Measurements from ENCODE around the gene TRPM4.
A peak's percentile ranks its signal among the peaks of the same experiment; 100 is the strongest.
"Not testable (repeated sequence)": the region's sequence is repeated elsewhere in the genome, so short reads cannot be mapped to it uniquely, and the experiment has no call there.

The TRPM4 gene

GRCh38 chr19:49127225-49127624 is 30.4 kb upstream of the TRPM4 start:
- not testable (repeated sequence) for DNase-seq (ENCODE audit: low read depth in 2 of 2)

GRCh38 chr19:49127674-49128544 is 29.7 kb upstream of the TRPM4 start:
- peak; percentile 93 to 94 for DNase-seq (ENCODE audit: low read depth in 2 of 2)

GRCh38 chr19:49128545-49129237 is 28.9 kb upstream of the TRPM4 start:
- DNase-seq (ENCODE audit: low read depth in 2 of 2): no peak

GRCh38 chr19:49129238-49129583 is 28.4 kb upstream of the TRPM4 start:
- DNase-seq (ENCODE audit: low read depth in 2 of 2): no peak

- no peak for DNase-seq (ENCODE audit: low read depth in 2 of 2)
These were observed 27.3 kb upstream of the TRPM4 start for GRCh38 chr19:49130325-49130724.

- no peak for DNase-seq (ENCODE audit: low read depth in 2 of 2)
These were observed 24.5 kb upstream of the TRPM4 start for GRCh38 chr19:49132974-49133609.

- peak in 1 of 2 donors; percentile 58 for DNase-seq (ENCODE audit: low read depth in 2 of 2)
These were observed 23.8 kb upstream of the TRPM4 start for GRCh38 chr19:49133621-49134454.

GRCh38 chr19:49135686-49136085 is 21.9 kb upstream of the TRPM4 start:
- DNase-seq (ENCODE audit: low read depth in 2 of 2): no peak

- no peak for DNase-seq (ENCODE audit: low read depth in 2 of 2)
These were observed 20.8 kb upstream of the TRPM4 start for GRCh38 chr19:49136771-49137171.

- no peak for DNase-seq (ENCODE audit: low read depth in 2 of 2)
These were observed 16.6 kb upstream of the TRPM4 start for GRCh38 chr19:49140951-49141350.

- no peak for DNase-seq (ENCODE audit: low read depth in 2 of 2)
These were observed 16.2 kb upstream of the TRPM4 start for GRCh38 chr19:49141352-49141751.

- DNase-seq (ENCODE audit: low read depth in 2 of 2): peak; percentile 63 to 75
These were observed 14.7 kb upstream of the TRPM4 start for GRCh38 chr19:49142866-49143335.

- DNase-seq (ENCODE audit: low read depth in 2 of 2): peak; percentile 71 to 74
These were observed 11.8 kb upstream of the TRPM4 start for GRCh38 chr19:49145573-49146407.

- DNase-seq (ENCODE audit: low read depth in 2 of 2): not testable (repeated sequence)
These were observed 11.2 kb upstream of the TRPM4 start for GRCh38 chr19:49146408-49146770.

- DNase-seq (ENCODE audit: low read depth in 2 of 2): no peak
These were observed 9.4 kb upstream of the TRPM4 start for GRCh38 chr19:49148044-49148682.

GRCh38 chr19:49148784-49149651 is 8.6 kb upstream of the TRPM4 start:
- peak; percentile 74 to 86 for DNase-seq (ENCODE audit: low read depth in 2 of 2)

GRCh38 chr19:49149652-49150105 is 7.9 kb upstream of the TRPM4 start:
- no peak for DNase-seq (ENCODE audit: low read depth in 2 of 2)

- peak in 1 of 2 donors; percentile 18 for DNase-seq (ENCODE audit: low read depth in 2 of 2)
These were observed 7.3 kb upstream of the TRPM4 start for GRCh38 chr19:49150106-49150943.

All from stimulated activated CD4-positive, alpha-beta T cell treated with anti-CD3 and anti-CD28 coated beads, Interleukin-15, amount 100 ng/mL, for 48 hours (primary cell).